Panc1 (cell line): ENCODE measurements around the gene TGFBI. TPM values are rescaled to one million over a fixed set of nuclear protein-coding genes. Genes with fewer than 3 reads are reported as not detected.
A peak's percentile ranks its signal among the peaks of the same experiment; 100 is the strongest.

ENCODE experiments used
- ATAC-seq: fragments of 200-7000 bp; cut with Tn5 transposase; 2 replicates; pipeline ENCODE4 v1.9.1; 2020; ENCODE audit warnings: mild to moderate bottlenecking, moderate library complexity
- BruUV-seq: library from RNA; stranded (reverse); fragments of 400-500 nt; replicated peaks from 2 replicates; lab custom pipeline; 2021; lab: Mats Ljungman, UMichigan
- CTCF ChIA-PET: fragments of 300-600 bp; sonication (Branson Sonifier 250); formaldehyde crosslinking; loops from one replicate; lab custom pipeline; 2022; ENCODE audit warnings: antibody characterized with exemption; lab: Charles Lee
- POLR2A ChIA-PET: fragments of 300-600 bp; sonication (Branson Sonifier 250); formaldehyde crosslinking; loops from one replicate; lab custom pipeline; 2022; ENCODE audit warnings: antibody characterized with exemption; lab: Charles Lee
- DNase-seq: peaks from one replicate; pipeline ENCODE4 v3.0.0-alpha.2; 2010; ENCODE audit warnings: low read depth, low spot score
- H3K27ac ChIP-seq: 2 replicates; pipeline ENCODE4 v1.5.1; 2011; ENCODE audit warnings: mild to moderate bottlenecking, low read length, inconsistent platforms
- H3K27me3 ChIP-seq: fragments of 200-500 bp; sonication (Bioruptor generic); 2 replicates; pipeline ENCODE4 v1.6.0; 2014; ENCODE audit warnings: low read length, inconsistent platforms; ENCODE audit not compliant: control insufficient read depth, insufficient read depth
- H3K36me3 ChIP-seq: fragments of 200-500 bp; sonication (Bioruptor generic); 2 replicates; pipeline ENCODE4 v1.5.1; 2014; ENCODE audit warnings: inconsistent platforms, mild to moderate bottlenecking, low read length, moderate library complexity; ENCODE audit not compliant: control insufficient read depth, insufficient read depth
- H3K4me1 ChIP-seq: 2 replicates; pipeline ENCODE4 v1.5.1; 2011; ENCODE audit warnings: inconsistent platforms, mild to moderate bottlenecking, low read length, moderate library complexity; ENCODE audit not compliant: control insufficient read depth, insufficient read depth
- H3K4me3 ChIP-seq, 2 experiments: 2 replicates each; pipeline ENCODE4 v1.5.1; 2011 to 2012; ENCODE audit warnings: low read depth in 2 of 2, low read length in 2 of 2, mild to moderate bottlenecking in 2 of 2, inconsistent platforms in 1 of 2, moderate library complexity in 1 of 2
- H3K9me3 ChIP-seq: fragments of 200-500 bp; sonication (Bioruptor generic); 2 replicates; pipeline ENCODE4 v1.5.1; 2014; ENCODE audit warnings: low read depth, mild to moderate bottlenecking, inconsistent platforms, low read length, moderate library complexity; ENCODE audit not compliant: control insufficient read depth, insufficient read depth
- CTCF ChIP-seq: fragments of 450-650 bp; IDR thresholded peaks from 2 replicates; pipeline ENCODE4 v1.5.1; 2017; ENCODE audit warnings: mild to moderate bottlenecking
- POLR2AphosphoS5 ChIP-seq: IDR thresholded peaks from 2 replicates; pipeline ENCODE4 v1.6.1; 2012; ENCODE audit warnings: mild to moderate bottlenecking, low read depth, low read length, moderate library complexity
- REST ChIP-seq, 2 experiments: IDR thresholded peaks; 2 replicates each; pipeline ENCODE4 v1.6.1; 2011 to 2012; ENCODE audit warnings: low read depth in 2 of 2, control low read depth in 1 of 2, low read length in 1 of 2, mild to moderate bottlenecking in 1 of 2, moderate library complexity in 1 of 2; ENCODE audit not compliant: insufficient read depth in 1 of 2
- SIN3A ChIP-seq: IDR thresholded peaks from 2 replicates; pipeline ENCODE4 v1.6.1; 2012; ENCODE audit warnings: low read depth, mild to moderate bottlenecking, low read length, moderate library complexity, borderline replicate concordance; ENCODE audit not compliant: insufficient read depth
- TCF7L2 ChIP-seq: IDR thresholded peaks from 2 replicates; pipeline ENCODE4 v1.6.1; 2011; ENCODE audit warnings: mild to moderate bottlenecking, low read depth, low read length, inconsistent platforms
- in situ Hi-C: cut with HindIII; loops from 2 replicates; pipeline ENCODE4 v1.10.0; 2016; ENCODE audit warnings: low sequenced_read_pairs, low pct_unique_long_range_greater_than_20kb
- intact Hi-C: fragments of 100-400 bp; cut with micrococcal nuclease; formaldehyde crosslinking; loops from one replicate; pipeline ENCODE4 v1.10.0; 2022; ENCODE audit not compliant: unreplicated experiment
- total RNA-seq: library from RNA; stranded (reverse); gene quantifications from one replicate; pipeline ENCODE4 v1.2.1, GENCODE V29; 2021; ENCODE audit not compliant: unreplicated experiment

TGFBI gene
- total RNA-seq, 1 experiment from 2014 or later, result 314 TPM

GRCh38 chr5:136020383-136021015, 8.3 kb upstream of the TGFBI start:
- ATAC-seq (peak; percentile 82), DNase-seq (no peak)
- POLR2A ChIA-PET, result no interaction called here
- H3K27ac ChIP-seq, result no peak overlapping the region
- no peaks in the 10 kb centered on the region for H3K27me3 ChIP-seq
- no peaks in the 10 kb centered on the region for H3K36me3 ChIP-seq
- H3K4me3 ChIP-seq, result 0 out of 4 replicates have a peak overlapping the region, but pooled peaks of 1 of the 2 experiments have one; percentile 4
- in situ Hi-C loops, result no loop called here
- H3K4me1 ChIP-seq, result no peaks in the 10 kb centered on the region; the same call in 1 of the 2 replicates
- H3K9me3 ChIP-seq, result no peaks in the 10 kb centered on the region
- no peak for TF ChIP-seq REST (IDR thresholded peaks at IDR 0.05; ENCODE audit: insufficient read depth in 1 of 2, low read depth in 2 of 2, low read length in 1 of 2)
- no peak for TF ChIP-seq POLR2AphosphoS5
- TF ChIP-seq TCF7L2, result no peak
- TF ChIP-seq SIN3A, result no peak
- no peak for TF ChIP-seq CTCF
- intact Hi-C loops, result no loop called here
- CTCF ChIA-PET, result no interaction called here
- no TSS peak for BruUV-seq

- no peaks in the 10 kb centered on the region for H3K27me3 ChIP-seq
- no TSS peak for BruUV-seq
- no peak overlapping the region for H3K4me3 ChIP-seq
- H3K4me1 ChIP-seq, result no peaks in the 10 kb centered on the region; the same call in 1 of the 2 replicates
- no peaks in the 10 kb centered on the region for H3K36me3 ChIP-seq
- in situ Hi-C loops, result no loop called here
- POLR2A ChIA-PET, result no interaction called here
- CTCF ChIA-PET, result no interaction called here
- H3K27ac ChIP-seq, result no peak overlapping the region
- ATAC-seq, result no peak
- TF ChIP-seq SIN3A, result no peak
- TF ChIP-seq CTCF, result no peak
- no peak for TF ChIP-seq REST (IDR thresholded peaks at IDR 0.05; ENCODE audit: insufficient read depth in 1 of 2, low read depth in 2 of 2, low read length in 1 of 2)
- no peak for TF ChIP-seq POLR2AphosphoS5
- TF ChIP-seq TCF7L2, result no peak
- no peak for DNase-seq
- intact Hi-C loops, result no loop called here
- no peaks in the 10 kb centered on the region for H3K9me3 ChIP-seq
Observed at GRCh38 chr5:136021016-136021405, 7.8 kb upstream of the TGFBI start.
